Glomerular visceral epithelial cell (primary cell): Measurements from ENCODE around the gene GRK3.

ENCODE experiments used
- DNase-seq: peaks from one replicate; pipeline ENCODE4 v3.0.0-alpha.2; 2016; ENCODE audit errors: extremely low spot score

The GRK3 gene

DNA sequence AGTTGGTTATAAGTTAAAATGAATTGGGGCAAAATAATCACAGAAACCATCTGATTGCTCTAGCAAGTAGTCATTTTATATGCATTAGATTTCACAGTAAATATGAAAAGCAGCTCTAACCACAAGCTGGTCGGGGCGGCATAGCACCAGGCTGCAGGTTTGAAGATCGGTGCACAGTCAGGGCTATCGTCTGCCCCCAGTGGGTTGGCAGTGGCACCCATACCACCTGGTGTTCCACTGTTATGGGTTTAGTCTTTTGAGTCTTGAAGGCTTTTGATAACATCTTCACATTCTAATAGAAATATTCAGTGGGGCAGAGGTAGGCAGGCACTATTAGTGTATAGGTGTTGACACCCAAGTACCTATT is 62.1 kb downstream of the GRK3 start:
- no peak for DNase-seq

DNA sequence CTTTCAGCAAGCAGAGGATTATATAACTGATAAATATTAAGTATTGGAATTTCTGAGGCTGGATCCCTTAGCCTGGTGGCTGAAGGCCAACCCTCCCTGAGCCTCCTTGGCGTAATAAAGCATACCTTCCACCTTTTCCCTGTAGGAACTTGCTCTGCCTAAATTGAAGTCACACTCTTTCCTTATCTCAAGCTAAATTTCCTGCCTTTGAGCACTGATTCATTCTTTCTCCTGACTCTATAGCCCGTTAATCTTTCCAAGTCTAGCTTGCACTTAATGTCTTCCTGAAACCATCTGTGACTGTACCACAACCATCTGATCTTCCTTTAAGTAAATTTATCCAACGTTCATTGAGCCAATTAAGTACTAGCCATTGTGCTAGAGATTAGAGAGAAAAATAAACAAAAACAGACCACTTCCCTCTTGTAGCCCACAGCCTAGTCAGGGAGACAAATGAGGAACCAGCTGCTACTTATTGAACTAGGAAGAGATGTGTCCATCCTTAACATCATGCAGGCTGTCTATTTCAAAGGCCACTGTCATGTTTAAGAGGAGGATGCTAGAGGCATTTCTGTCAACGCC is 62.9 kb downstream of the GRK3 start:
- DNase-seq: no peak

DNA sequence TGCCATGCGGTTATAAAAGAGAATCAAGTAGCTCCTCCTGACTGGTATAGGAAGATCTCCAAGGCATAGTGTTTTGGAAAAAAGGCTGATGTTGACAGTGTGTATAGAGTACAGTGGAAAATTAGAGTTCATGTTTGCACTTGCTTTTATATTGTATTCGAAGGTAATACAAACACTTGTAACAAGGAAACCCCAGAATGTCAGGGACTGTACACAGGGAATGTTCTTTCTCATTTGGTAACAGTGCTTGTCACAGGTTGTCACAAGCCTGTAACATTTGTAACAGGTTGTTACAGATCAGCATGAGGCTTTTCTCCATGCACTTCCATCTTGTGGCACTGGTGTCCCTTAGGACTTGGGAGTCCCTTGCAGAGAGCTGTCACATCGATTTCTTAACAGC is 64.0 kb downstream of the GRK3 start:
- no peak for DNase-seq

DNA sequence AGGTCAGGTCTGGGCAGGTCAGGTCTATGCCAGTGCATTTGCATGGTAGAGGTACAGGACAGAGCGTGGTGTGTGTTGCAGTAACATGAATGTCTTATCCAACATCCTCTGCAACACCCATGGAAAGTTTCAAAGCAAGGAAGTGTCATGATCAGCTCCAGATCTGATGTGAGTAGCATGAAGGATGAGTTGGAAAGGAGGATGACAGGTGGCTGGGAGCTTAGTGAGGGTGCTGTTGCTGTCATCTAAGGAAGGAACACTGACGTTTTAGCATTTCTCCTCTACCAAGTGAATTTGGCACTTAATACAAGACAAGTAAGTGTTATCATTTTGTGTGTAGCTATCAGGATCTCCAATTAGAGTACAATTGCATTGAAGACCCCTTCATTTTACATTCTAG is 65.1 kb downstream of the GRK3 start:
- DNase-seq: no peak

DNA sequence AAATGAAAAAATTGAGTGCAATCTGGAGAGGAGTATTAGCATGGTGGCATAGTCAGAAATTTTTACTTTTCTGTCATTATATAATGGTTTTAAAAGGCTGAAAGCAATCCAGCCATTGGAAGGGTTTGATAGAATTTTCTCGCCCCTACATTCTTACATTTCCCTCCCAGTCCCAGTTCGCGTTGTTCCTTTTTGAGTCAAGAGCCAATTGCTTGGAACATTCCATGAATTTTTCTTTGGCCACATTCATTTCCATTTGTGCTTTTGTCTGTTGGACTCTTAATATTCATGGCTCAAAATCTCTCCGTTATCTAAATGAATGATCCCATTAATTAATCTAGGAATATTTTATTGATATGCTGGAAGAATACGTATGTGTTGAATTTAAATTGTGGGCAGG is 66.0 kb downstream of the GRK3 start:
- no peak for DNase-seq

DNA sequence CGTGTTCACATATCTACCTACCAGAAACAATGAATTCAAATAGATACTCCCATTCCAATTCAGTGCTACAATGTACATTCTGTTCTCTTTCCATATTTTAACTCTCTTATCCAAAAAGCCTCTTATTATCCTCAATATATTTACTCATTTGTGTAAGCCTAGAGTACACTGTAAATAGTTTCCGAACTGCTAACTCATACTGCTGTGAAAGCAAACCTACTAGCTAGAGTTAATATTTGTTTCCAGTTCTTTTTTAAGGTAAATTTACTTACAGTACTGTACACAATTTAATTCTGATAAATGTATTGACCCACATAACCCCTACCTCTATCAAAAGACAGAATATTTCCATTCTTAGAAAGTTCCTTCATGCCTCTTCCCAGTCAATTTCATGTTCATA is 71.8 kb downstream of the GRK3 start:
- no peak for DNase-seq

DNA sequence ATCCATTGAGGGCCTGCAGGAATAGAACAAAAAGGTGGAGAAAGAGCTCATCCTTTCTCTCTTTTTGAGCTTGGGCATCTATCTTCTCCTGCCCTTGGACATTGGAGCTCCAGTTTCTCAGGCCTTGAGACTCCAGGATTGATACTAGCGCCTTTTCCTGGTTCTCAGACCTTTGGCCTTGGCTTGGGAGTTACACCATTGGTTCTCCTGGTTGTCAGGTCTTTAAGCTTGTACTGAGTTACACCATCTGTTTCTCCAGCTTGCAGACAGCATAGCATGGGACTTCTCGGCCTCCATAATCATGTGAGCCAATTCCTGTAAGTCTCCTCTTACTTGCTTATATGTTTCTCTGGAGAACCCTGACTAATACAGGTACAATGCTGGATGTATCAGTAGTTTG is 72.6 kb downstream of the GRK3 start:
- no peak for DNase-seq

DNA sequence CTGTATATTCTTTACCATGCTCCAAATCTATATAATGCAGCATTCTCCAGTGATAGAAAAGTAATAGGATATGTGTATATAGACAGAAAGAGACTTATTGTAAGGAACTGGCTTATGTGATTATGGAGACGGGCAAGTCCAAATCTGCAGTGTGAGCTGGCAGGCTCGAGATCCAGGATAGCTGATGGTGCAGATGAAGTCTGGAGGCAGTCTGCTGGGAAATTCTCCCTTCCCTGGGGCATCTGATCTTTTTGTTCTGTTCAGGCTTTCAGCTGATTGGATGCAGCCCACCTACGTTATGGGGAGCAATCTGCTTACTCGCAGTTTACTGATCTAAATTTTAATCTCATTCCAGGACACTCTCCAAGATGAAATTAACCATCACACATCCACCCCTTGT is 73.2 kb downstream of the GRK3 start:
- no peak for DNase-seq

DNA sequence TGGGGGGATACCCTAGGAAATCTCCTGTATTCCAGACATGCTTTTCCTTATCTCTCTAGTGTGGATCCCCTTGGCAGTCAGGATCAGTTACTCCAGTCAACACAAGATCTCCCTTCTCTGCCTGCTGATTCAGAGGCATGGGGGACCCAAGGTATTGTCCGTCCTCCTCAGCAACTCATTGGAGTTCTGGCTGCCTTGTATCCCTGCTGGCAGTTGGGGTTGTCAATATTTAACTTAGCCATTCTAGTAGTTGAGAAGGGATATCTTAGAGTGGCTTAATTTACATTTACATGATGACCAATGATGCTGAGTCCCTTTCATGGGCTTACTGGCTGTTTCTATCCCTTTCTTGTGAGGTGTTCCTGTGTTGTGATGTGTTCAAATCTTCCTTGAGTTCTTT is 74.2 kb downstream of the GRK3 start:
- no peak for DNase-seq

DNA sequence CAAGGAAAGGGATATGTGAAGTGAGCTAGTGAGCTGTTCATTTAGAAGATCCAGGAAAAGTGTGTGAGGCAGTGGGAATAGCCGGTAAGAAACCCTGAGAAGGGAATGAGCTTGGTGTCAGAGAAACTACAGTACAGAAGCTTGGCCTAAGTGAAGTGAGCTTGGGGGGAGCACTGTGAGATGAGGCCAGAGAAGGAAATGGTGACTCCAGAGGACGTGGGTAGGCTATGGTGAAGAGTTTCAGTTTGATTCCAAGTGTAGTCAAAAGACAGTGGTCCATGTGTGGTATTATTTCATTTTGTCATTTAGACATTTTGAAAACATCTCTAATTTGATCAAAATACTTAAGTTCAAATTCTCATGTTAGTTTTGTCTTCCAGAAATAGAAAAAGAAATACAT is 77.2 kb downstream of the GRK3 start:
- DNase-seq: no peak

DNA sequence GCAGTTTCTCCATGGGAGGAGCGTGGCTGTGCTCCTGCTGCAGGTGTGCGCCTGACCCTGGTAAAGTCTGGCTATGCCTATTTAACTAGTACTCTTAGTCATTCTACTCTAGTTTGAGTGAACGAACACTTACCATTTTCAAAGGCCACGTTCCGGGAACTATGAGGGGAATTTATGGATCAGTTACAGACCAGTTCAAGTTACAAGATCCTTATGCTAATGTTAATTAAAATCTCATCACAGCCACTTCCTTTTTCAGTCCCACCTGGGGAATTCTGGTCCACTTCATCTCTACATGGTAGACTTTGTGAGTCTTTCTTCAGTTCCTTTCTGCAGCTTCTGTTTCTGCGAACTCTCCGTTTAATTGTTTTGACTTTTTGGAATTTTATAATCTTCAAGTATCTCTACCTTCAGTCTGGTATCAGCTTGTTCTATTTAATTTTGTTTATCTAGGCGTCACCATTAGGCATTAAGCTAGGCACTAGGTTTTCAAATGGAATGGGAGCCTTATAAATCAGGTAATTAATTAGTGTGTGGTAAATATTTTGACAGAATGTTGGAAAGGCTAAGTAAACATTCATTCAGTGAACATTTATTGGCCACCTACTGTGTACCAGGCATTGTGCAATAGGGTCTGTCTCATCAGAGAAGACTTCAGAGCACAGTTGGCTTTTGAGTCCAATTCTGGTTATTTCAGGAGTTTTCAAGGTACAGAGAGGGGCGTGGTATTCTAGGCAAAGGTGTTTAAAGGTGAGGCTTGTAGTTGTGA is 78.9 kb downstream of the GRK3 start:
- no peak for DNase-seq

DNA sequence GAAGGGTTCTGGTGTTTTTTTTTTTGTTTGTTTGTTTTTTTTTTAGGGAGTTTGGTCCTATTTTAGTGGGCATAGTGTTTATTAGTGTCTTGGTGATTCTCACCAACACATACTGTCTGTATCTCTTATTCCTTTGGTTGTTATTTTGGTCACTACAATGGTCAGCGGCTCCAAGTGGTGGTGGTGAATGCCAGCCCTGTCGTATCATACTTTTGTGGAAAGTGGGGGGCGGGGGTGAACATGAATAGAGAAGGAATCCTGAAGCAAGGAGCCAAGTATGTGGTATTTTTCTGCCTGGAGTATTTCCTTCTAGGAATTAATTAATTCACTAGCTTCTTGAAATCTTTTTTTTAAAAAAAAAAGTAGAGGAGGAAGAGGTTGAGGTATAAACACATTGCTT is 79.6 kb downstream of the GRK3 start:
- peak; percentile 4 for DNase-seq

DNA sequence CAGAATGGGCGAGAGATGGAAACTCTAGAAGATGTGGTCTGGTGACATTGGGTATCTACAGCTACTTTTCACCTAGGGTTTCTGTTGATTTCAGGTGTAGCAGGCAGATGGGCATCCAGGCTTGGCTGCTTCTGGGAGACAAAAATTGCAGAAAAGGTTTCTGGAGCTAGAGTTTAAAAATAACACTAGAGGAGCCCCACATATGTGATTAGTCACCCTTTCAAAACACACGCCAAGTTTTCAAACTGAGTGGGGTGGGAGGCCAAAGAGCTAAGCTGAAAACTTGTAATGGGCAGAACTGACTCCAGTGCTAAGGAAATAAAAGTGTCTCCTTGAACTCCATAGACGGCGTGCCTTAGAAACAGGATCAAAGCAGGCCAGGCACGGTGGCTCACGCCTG is 80.8 kb downstream of the GRK3 start:
- DNase-seq: no peak

DNA sequence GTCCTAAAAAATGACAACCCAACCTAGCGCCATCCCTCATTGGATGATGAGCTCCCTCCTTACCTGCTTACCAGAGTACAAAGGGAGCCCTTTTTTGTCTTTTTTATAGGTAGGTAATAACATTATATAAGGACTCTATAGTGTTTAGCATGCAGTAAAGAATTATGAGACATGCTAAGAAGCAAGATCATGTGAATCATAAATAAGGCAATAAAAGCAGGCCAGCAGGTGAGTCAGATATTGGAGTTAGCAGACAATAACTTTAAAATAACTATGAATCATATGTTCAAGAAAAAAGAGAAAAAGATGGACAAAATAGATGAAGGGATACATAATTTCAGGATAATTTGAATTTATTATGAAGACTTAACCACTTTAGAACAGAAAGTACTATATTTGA is 81.5 kb downstream of the GRK3 start:
- DNase-seq: no peak

DNA sequence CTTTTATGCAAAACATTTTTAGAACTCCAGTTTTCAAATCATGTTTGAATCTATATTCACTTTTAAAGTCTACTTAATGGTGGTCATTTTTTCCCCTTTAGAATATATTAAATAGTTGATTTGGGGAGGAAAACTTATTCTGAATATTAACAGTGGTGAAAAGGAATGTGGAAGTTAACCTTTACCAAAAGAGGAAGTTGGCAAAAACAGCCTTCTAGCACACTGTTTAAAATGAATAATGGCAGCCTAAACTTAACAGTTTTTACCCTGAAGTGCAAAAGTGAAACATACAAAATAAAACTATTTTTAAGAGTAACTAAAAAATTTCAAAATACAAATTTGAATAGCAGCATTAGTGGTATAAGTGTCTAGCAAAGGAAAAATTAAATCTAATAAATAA is 86.4 kb downstream of the GRK3 start:
- no peak for DNase-seq

DNA sequence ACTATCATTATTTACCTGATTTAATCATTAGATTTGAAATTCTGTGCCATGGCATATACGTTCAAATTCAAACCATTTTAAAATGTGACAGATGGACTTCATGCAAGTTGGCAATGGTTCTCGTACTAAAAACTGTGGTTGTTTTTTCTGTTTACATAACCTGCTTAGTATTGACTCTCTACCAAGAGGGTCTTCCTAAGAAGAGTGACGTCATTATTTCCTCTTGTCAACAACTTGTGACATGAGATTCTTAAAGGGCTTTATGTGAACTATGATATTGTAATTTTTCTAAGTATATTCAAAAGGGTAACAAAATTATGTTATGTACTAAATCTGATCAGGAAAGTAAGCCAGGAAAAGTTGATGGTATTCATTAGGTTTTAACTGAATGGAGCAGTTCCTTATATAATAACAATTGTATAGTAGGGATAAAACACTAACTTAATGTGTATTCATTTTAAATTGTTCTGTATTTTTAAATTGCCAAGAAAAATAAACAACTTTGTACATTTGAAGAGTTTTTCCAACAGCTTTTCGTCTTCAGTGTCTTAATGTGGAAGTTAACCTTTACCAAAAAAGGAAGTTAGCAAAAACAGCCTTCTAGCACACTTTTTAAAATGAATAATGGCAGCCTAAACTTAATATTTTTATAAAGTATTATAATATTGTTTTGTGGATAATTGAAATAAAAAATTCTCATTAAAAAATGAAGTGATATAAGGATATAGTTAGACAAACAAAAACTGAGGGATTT is 87.0 kb downstream of the GRK3 start:
- DNase-seq: no peak

DNA sequence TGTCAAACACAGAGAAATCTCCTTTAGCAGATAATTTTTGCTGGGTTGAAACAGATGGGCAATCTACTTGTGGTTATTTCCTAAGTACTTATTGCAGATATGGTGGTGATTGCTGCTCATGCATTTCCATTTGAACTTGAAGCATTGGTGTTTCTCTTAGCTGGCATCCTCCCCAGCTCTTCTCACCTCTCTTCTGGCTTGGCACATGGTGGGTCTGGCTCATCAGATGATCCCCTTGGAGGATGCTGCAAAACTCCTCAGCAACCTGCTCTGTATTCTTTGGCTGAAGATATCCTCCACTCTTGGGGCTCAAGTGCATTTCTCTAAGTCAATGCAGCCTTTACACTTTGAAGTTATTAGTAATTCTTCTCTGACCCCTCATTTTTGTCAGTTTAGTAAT is 90.2 kb downstream of the GRK3 start:
- no peak for DNase-seq

DNA sequence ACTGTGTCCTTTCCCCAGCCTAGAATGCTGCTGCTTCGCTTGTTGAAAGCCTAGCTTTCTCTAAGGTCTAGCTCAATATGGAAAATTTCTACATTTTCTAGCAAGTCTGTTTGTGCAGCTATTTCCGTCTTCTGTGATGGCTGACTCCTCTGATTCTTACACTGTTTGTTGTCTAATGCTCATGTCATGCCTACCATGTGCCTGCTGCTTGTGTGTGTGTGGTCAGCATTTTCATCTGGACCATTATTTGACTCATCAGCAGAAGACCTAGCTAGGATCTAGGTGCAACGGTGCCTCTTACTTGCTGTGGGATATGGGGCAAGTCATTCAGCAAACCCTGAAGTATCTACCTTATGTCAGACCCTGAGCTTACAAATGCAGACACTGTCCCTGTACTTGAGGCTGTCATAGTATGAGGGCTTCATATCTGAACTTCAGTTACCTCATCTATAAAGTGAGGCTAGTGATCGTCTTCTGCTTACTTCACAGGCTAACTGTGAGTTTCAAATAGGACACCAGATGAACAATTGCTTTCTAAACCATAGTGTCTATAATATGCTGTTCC is 91.0 kb downstream of the GRK3 start:
- no peak for DNase-seq

DNA sequence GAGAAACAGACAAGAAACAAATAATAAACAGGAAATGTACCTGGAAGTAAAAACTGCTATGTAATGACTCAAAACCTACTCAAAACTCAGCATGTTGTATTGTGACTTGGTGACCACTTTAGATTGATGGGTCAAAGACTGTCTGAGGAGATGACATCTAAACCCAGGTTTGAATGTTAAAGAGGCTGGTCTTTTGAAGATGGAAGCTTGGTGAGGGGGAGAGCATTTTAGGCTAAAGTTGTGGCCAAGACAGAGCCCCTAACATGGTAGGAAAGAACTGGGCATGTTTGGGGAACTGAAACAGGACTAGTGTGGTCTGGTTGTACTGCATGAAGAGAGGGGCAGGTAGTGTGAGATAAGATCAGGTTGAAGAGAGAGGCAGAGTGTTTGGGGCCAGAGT is 92.2 kb downstream of the GRK3 start:
- no peak for DNase-seq

DNA sequence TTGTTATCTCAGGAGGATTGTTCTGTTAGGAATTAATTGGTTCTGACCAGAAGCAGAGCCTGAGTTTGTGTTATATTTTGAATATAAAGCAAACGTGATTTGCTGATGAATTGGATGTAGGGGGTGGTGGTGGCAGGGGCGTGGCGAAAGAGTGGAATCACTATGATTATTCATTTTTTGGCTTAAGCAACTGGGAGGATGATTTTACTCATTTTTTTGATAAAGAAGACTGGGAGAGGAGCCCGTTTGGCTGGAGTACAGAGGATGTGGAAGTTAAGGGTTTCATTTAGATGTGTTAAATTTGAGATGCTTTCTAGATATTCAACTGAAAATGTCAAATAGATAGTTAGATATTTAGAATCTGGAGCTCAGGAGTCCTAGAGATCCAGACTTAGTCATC is 94.2 kb downstream of the GRK3 start:
- DNase-seq: no peak

DNA sequence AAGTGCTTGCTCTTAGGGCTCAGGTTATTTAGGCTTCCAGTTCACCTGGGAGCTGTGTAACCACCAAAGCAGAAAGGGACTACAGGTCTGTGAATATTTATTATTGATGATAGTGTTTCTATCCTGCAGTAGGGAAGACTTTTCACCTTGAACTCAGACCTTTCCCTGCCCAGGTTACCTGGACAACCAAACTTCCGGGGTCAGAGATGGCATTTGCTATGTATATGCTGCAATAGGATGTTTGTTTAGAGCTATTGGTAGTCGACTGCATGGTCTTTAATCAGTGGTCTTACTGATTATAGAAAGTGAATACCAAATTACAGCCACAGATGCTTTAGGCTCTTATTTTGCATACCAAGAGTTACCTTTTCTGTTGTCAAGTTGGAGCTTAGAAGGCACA is 94.9 kb downstream of the GRK3 start:
- DNase-seq: no peak

DNA sequence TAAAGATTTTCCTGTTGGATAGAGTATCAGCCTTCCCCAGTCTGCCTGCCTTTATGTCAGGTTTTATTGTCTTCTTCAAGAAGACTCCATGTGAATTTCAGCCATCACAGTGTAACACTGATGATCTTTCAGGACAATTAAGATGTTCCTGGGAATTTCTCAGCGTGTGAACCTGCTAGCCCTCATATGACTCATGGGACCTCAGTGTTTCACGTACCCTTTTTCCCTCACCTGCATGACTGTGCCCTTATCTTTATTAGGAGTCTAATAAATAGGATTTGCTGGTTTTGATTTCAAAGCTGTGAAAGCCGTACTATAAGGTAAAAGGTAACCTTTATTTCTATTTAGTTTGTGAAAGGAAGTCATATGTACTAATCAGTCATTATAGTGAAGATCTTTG is 95.9 kb downstream of the GRK3 start:
- DNase-seq: no peak

DNA sequence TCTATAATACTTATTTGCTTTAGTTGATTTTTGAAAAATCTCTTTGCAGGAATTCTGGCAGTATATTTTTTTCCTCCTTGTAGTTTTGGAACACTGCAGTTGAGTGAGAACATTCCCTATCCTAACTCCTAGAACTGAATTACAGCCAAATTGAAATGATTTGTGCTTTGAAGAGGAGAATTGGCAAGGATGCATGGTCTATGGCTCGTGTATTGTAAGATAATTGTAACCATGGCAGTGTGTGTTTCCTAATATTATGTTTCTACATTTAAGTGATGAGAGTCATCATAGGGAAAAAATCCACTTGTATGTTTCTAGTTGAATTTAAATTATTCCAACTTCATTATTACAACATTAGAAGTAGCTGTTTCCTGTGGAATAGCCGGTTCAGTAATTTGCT is 96.6 kb downstream of the GRK3 start:
- DNase-seq: no peak
